Stromal cell of bone marrow (primary cell): ENCODE data around the gene CDK14.
"Not testable (repeated sequence)": the region's sequence is repeated elsewhere in the genome, so short reads cannot be mapped to it uniquely, and the experiment has no call there.

ENCODE experiments used
- DNase-seq: peaks from one replicate; pipeline ENCODE4 v3.0.0-alpha.2; 2012; ENCODE audit warnings: low read depth

Gene CDK14

DNA sequence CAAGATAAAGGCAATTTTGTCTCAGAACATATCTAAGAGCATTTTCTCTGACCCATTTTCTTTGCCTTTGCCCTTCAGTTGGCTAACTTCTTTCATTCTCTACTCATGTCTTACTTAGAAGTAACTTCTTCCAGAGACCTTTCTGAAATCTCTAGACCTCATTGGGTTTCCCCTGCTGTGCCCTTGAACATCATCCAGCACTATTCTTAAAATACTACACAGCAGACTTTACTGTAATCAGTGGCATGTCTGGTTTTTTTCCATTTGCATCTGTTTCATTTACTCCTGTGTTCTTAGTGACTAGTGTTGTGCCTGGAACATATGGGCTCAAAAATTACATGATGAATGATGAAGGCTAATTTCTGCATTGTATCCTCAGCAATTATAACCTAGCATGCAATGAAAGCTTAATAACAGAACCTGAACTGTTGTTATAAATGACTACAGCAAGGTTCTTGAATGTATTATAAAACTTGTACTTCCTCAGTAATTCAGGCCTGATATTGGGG lies 301.9 kb downstream of the CDK14 start:
- DNase-seq: no peak

DNA sequence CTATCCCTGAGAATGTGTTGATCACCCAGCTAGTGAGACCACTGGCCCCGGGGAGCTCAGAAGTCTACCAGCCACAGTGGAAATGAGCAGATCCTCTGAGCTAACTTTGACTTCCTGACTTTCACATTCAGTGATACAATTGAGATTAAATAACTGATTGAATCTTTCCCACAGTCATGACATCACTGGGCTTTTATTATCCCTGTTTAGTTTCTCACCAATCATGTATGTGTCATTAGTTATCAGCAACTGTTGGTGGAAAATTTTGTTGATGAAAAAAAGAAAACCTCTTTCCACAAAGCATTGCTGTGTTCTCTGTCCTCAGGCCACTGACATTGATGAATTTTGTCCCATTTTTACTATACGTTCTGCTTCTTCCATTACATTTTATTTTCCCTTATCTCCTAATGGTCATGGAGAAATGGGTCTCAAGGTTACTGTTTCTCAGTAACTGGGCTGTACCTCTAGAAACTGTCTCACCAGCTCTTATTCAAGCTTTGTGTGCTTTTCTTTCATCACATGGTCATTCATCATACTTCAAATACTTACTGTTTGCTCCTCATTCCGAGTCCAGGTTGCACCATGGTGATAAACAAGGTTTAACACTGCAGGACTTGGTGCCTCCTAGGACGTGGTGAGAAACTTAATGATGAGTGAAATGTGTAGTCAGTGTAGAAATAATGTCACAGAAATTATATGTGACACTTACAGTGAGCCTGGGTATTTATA lies 304.7 kb downstream of the CDK14 start:
- no peak for DNase-seq

DNA sequence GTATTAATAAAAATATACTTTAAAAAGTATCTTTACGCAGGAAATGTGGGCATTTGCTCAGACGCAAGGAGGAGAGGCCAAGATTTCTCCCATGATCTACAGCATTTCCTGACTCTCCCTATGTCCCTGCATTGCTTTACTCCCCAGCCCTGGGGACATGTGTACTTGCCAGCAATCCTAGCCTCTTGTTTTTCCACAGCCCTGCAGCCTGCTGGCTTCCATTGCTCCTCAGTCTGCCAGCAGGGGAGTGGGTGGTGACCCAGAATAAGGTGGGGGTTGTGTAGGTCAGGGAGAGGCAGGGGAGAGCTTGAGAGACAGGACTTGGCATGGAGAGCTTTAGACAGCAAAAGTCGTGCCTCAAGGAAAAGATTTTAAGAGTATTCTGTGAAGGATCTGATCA lies 307.7 kb downstream of the CDK14 start:
- DNase-seq: no peak

DNA sequence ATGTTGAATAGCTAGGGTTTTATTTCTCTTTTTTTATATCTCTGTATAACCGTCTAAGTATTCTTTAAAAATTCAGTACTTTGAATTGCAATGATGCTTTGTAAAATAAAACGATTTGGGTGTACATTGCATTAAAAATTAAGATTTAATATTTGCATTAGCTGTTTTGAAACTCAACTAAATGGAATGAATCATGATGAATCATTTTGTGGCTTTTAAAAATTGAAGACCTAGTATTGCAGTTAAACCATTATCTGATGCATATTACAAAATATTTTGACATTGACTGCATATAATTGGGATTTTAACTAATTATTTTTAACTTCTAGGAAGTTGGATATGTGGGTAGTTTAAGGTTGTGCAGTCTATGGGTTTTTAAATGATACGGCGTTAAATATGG lies 314.0 kb downstream of the CDK14 start:
- no peak for DNase-seq

DNA sequence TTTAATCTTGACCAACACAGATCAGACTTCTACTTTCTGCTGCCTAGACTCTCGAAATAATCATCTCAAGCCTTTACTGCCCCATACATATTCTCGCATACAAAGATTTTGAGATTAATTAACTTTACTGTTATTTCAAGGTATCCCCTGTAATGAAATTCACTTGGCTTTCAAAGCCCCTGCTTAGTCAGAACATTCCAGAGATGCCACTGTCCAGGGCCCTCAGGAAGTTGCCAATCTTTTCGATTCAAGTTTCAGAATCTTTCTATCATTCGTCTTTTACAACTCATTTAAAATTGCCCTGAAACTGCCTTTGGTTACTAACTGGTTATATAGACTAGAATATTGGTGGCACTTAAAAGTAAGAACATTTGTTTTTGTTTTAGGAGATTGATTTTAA lies 320.2 kb downstream of the CDK14 start:
- no peak for DNase-seq

DNA sequence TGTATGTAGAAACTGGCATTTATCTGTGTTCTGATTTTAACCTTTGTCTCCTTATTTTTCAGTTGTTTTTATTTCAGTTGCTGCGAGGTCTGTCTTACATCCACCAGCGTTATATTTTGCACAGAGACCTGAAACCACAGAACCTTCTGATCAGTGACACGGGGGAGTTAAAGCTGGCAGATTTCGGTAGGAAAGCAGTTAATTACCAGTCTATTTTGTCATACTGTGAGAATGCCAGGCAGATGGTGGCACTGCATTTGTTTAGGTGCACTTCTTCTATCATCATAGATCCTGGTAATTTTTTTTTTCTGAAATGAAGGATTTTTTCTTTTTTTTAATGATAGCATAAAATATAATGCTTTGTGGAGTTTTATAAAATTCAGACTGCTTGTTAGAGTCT lies 321.4 kb downstream of the CDK14 start:
- DNase-seq: no peak

DNA sequence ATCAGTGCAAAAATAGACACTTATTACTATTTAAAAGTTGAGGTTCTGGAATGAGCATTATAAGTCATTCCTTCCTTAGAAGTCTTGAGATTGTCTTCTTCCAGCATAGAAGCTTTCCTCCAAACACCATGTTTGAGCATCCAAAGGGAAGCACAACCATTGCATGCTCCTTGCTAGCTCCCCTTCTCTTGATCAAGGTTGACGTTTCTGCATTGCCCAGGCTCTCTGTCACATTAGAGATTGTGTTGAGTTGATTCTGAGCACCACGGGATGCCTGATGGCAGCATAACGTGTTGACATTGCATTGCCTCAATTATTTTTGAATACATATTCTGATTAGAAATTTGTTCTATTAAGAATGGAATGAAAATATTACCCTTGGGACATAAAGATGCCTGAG lies 322.2 kb downstream of the CDK14 start:
- DNase-seq: no peak

DNA sequence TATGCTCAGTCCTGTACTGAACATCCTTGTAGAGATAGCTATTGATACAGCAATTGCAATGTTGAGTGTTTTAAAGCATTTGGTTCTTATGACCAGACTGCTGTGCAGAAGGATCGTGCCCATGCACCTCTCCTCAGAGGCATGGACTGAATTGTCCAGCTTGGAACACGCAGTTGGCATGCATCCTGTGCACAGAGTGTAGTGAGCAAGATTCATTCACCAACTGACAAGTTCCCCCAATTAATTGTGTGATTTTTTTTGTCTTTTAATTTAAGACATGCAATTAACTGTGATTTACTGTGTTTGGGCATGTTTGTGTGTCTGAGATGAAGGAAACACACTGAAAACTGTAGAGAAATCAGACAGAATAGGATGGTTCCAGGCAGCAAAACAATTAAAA lies 323.7 kb downstream of the CDK14 start:
- no peak for DNase-seq

DNA sequence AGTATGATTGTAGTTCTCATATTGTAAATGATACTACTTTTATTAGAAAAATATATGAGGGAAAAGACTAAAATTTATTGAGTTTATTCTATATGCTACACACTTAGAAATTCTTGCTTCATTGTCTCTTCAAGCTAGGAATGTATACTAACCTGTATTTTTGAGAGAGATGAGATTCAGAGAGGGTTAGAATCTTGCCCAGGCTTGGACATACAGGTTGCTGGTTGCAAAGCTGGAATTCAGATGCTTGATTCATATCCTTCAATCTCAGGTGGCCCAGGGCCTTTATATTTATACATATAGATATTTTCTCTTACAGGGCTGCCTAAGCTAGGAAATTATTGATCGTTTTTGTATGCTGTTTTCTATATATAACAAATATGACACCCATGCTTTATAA lies 324.2 kb downstream of the CDK14 start:
- DNase-seq: no peak

DNA sequence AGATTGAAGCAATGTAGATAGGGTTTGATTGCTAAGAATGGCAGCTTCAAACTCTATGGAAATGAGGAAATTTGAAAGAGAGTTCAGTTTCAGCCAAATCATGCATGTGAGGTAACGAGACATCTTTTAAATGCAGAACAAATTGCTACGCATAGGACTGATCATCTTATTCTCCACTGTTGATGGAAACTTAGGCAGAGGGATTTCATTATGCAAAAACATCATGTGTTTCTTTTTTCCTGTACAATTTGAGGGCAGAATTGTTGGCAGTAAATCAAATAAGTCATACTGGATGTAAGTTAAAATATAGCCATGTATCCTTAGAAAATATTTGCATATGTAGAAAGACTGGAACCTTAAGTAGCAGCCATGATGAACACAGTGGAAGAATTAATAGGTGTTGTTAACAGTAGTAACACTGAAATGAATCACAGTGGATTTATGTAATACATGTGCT lies 327.4 kb downstream of the CDK14 start:
- no peak for DNase-seq

DNA sequence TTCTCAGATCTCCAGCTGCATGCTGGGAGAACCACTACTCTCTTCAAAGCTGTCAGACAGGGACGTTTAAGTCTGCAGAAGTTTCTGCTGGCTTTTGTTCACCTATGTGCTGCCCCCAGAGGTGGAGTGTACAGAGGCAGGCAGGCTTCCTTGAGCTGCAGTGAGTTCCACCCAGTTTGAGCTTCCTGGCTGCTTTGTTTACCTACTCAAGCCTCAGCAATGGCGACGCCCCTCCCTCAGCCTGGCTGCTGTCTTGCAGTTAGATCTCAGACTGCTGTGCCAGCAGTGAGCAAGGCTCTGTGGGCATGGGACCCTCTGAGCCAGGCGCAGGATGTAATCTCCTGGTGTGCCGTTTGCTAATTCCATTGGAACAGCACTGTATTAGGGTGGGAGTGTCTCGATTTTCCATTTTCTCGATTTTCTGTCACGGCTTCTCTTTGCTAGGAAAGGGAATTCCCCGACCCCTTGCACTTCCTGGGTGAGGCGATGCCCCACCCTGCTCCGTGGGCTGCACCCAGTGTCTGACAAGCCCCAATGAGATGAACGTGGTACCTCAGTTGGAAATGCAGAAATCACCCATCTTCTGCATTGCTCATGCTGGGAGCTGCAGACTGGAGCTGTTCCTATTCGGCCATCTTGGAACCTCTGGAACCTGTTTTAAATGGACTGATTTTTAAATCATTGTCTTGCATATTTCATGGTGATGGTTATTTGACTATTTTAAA lies 332.7 kb downstream of the CDK14 start:
- not testable (repeated sequence) for DNase-seq

DNA sequence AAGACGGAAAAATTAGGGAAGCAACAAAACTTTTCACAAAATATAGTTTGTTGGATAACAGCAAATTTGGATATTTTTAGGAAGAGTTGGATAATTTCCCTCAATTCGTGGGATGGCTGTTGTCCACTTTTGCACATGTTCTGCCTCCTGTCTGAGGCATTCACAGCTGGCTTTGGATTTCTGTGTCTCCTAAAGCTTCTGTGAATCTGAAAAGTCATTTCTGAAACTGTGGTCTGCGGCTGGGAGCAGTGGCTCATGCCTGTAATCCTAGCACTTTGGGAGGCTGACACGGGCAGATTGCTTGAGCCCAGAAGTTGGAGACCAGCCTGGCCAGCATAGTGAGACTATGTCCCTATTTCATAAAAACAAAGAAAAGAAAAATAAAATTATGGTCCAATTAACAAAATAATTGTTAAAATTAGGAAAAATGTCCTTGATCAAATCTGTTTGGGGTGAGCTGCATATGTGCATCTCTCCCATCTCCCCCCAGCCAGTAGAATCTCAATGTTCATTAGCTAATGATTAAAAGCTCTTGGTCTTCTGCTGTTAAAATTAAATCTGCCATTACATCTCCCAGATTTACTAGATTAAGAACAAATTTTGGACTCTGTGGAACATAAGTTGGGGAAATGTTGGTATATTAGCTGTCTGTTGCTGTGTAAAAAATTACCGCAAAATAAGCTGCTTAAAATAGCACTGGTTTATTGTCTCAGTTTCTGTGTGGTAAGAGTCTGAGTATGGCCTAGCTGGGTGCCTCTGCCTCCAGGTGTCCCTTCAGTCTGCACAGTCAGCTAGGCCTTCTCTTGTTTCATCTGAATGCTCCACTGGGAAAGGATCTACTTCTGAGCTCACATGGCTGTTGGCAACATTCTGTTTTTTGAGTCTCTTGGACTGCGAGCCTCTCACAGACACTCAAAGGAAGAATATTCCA lies 336.1 kb downstream of the CDK14 start:
- no peak for DNase-seq

DNA sequence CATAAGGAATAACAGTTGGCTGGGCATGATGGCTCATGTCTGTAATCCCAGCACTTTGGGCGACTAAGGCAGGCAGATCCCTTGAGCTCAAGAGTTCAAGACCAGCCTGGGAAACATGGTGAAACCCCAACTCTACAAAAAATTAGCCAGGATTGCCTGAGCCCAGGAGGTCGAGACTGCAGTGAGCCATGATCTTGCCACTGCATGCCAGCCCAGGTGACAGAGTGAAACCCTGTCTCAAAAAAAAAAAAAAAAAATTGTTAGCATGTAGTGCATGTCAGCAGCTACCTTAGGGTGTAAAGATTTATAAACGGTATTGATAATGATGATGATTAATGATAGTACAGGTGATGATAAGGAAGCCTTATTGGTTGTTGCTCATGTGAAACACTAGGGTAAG lies 336.9 kb downstream of the CDK14 start:
- no peak for DNase-seq

DNA sequence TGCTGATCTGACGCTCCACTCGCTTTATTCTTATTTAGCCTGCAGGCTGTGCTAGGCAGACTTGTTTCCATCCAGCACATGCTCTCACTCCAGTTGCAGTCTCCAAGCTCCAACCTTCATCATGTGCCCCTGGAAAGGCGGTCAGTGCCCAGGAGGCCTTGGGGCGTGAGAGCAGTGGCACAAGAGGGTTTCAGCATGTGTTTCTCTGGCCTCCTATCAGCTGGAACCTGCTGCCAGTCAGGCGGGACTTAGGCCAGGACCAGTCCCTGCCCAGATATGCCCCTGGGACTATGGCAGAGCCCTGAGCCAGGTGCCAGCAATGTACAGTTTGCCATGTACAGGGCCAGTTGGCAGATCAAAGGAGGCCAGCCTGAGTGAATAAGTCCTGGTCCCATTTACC lies 337.9 kb downstream of the CDK14 start:
- no peak for DNase-seq

DNA sequence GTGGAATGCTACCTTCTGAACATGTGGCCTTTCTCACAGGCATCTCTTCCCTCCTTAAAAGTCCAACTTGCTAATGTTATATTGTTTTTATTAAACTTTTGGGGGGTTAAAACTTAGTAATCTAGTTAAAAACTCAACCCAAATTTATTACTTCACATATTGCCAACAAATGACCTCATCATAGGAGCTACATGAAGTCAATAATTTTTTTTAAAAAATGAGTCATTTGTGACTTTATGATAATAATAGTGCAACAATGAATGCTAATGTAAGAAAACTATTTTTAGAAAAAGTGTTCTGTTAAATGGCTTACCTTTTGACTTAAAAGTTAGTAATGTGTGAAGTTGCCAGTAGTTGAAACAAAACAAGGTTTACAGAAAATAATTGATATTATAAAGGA lies 342.2 kb downstream of the CDK14 start:
- DNase-seq: no peak

DNA sequence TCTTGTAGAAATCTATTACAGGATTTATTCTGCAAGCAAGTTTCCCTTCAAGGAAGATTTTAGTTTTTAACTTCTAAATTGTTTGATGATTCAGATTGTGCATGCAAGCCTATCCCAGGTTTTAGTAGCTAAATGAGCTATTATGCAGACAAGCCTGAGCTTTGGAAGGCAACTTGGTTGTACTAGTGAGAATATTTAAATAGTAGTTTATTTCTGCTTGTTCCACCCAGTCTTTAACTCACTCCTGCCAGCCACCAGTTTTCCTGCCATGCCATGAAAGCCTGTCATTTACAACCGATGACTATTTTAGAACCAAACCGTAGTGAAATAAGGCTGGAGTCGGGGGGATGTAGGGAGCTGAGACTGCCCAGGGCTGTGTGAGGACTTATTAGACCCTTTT lies 343.5 kb downstream of the CDK14 start:
- DNase-seq: no peak

DNA sequence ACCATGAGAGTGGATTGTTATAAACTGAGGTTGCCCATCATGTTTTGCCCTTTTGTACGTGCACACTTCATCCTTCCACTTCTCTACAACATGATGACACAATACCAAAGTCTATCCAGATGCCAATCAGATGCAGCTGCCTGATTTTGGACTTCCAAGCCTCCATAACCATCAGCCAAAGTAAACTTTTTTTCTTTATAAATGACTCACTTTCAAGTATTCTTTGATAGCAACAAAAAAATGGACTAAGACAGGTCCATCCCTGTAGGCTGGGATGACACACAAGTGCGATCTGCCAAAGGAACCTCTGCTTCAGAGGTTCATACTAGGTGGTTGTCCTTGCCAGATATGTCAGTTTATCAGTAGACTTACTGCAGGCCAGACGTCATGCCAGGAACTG lies 347.9 kb downstream of the CDK14 start:
- DNase-seq: no peak

DNA sequence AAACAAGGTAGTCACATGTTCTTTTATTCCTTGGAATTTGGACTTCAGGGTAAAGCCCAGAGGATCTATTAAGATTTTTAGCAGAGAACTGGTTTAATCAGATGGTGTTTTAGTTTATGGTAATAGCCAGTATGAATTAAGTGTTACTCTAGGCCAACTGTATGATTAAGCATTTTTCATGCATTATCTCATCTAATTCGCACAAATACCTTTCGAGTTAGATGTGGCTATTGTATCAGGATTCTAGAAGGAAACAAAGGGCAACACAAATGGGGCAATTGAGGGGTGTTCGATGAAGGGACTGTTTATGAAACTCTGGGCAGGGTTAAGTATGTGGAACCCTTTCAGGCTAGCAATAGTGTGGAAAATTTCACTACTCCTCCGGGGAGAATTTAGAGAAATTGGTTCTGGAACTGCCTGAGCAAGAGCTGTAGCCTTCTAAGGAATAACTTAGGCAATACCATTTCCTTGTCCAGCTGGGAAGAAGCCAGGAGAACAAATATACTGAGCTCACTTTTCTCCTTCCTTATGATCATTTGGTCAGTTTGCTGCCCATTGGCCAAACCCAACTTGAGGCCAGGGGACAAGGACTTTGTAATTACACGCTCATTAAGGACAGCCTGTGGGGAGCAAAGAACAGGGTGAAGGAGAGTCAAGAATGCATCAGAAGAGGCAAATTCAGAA lies 349.1 kb downstream of the CDK14 start:
- DNase-seq: peak; percentile 77

DNA sequence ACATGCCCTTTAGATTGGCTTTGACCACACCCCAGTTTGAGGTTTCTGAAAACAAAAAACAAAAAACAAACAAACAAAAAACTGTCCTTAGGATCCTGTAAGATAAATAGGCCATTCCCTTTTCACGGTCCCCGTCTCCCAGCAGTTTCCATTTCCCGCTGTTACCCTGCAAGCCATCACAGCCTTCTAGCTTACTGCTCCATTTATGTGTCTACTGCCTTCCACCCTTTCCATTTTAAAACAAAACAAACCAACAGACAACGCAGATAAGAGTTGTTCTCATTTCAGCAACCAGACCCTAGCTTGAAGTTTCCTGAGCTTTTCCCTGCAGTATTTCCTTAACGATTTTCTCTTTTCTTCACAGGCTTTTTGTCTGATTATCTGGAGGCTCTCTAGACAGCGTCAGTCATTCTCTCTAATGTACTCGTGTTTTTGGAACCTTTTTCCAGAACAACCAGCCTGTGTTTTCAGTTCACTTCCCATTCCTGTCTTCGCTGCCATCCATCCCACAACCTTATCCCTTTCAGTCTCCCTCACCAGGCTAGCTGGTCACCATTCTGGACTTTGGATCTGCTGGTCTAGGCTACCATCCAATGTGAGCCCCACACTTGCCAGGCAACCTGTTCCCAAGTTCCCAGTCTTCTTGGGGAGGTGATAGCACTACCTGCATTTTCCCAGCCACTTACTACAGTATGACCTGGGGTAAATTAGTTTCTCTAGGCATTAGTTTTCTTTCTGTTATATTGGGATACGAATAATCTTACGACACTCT lies 350.8 kb downstream of the CDK14 start:
- DNase-seq: no peak

DNA sequence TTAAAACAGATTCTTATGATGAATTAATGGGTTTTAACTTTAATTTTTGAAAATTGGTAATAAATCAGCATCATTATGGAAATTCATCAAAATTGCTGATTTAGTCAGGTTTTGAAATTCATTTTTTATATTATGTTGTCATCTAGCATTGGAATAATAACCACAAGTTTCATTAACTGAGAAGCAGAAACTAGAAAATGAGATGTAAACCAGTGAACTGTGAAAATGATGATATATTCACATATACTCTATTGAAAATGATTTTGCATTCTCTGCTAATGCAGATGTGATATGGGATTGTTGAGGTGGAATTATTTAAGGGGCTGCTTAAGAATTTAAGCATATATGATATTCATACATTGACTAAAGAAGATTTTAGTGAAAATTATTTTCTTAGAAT lies 352.0 kb downstream of the CDK14 start:
- no peak for DNase-seq

DNA sequence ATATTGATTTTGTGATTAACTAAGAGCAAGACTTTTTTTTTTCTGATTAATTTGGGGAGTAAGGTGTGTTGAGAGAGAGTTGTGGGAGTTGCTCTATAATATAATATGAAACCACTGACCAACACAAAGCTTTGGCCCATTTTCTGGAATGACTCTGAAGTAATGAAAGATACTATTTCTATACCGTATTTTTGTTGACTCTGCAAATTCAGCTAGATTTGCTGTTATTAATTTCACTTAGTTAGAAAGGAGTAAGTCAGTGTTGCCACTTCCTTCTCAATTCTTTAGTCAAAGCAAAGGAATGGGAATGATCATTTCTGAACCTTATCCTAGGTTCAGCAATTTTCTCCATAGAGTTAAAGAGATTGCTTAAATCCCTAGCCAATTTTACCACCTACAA lies 355.1 kb downstream of the CDK14 start:
- no peak for DNase-seq
